Retinal pigment epithelial cell (primary cell): ENCODE results near the gene SDR42E1.
"Not testable (repeated sequence)": the region's sequence is repeated elsewhere in the genome, so short reads cannot be mapped to it uniquely, and the experiment has no call there.

Source experiments
- DNase-seq: peaks from one replicate; pipeline ENCODE4 v3.0.0-alpha.2; 2010; ENCODE audit warnings: low read depth
- H3K4me3 ChIP-seq: 2 replicates; pipeline ENCODE4 v1.5.1; 2011; ENCODE audit warnings: mild to moderate bottlenecking, low read length, control low read depth, moderate library complexity
- TF ChIP-seq, protein P1 (sequence below): conservative IDR thresholded peaks from 2 replicates; pipeline ENCODE4 v1.5.1; 2011; ENCODE audit warnings: low read depth, low read length, control low read depth, inconsistent platforms

SDR42E1 gene

GRCh38 chr16:82016964-82017363 is 5.7 kb upstream of the SDR42E1 start:
- no peak overlapping the region for H3K4me3 ChIP-seq
- TF ChIP-seq, protein P1, sequence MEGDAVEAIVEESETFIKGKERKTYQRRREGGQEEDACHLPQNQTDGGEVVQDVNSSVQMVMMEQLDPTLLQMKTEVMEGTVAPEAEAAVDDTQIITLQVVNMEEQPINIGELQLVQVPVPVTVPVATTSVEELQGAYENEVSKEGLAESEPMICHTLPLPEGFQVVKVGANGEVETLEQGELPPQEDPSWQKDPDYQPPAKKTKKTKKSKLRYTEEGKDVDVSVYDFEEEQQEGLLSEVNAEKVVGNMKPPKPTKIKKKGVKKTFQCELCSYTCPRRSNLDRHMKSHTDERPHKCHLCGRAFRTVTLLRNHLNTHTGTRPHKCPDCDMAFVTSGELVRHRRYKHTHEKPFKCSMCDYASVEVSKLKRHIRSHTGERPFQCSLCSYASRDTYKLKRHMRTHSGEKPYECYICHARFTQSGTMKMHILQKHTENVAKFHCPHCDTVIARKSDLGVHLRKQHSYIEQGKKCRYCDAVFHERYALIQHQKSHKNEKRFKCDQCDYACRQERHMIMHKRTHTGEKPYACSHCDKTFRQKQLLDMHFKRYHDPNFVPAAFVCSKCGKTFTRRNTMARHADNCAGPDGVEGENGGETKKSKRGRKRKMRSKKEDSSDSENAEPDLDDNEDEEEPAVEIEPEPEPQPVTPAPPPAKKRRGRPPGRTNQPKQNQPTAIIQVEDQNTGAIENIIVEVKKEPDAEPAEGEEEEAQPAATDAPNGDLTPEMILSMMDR: no peak
- no peak for DNase-seq

DNA sequence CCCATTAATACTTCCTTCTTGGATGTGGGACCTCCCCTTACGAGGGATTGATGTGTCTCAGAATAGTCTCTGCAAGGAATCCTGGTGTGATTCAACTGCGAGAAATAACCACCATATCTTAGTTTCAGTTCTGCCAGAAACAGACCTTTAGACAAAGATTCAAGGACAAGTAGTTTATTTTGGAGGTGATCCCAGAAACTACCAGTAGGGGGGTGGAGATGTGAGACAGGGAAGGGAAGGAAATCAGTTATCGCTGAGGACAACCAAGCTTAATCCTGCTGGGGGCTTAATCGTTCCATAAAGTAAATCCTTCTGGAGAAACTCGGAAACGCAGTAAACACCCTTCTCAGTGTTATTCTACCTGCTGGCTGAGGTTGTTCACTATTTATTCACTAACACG is 5.0 kb upstream of the SDR42E1 start:
- TF ChIP-seq, protein P1: peak; percentile 70
- no peak overlapping the region for H3K4me3 ChIP-seq
- no peak for DNase-seq

GRCh38 chr16:82013139-82013538 is 1.9 kb upstream of the SDR42E1 start:
- TF ChIP-seq, protein P1: no peak
- H3K4me3 ChIP-seq: no peak overlapping the region
- DNase-seq: no peak

- TF ChIP-seq, protein P1: no peak
- no peak for DNase-seq
- no peak overlapping the region for H3K4me3 ChIP-seq
Measured at GRCh38 chr16:82010649-82011048, 621 bp downstream of the SDR42E1 start.

- DNase-seq, H3K4me3 ChIP-seq: not testable (repeated sequence)
Measured at GRCh38 chr16:82009789-82010188, 1.5 kb downstream of the SDR42E1 start.

GRCh38 chr16:82008957-82009592 is 2.2 kb downstream of the SDR42E1 start:
- TF ChIP-seq, protein P1: no peak
- no peak for DNase-seq
- H3K4me3 ChIP-seq: no peak overlapping the region

- TF ChIP-seq, protein P1: no peak
- no peak for DNase-seq
Measured at GRCh38 chr16:82007189-82007588, 4.1 kb downstream of the SDR42E1 start.

More at GRCh38 chr16:82007189-82007588, 4.1 kb downstream of the SDR42E1 start:
- no peak overlapping the region for H3K4me3 ChIP-seq
